Stomach smooth muscle (tissue), 2 donors: ENCODE measurements around the gene LSP1.

Source experiments
- H3K27ac ChIP-seq: one replicate; pipeline ENCODE4 v1.7.0; 2013; ENCODE audit warnings: mild to moderate bottlenecking, low read length, inconsistent platforms
- H3K27me3 ChIP-seq, 2 donors: one replicate each; pipeline ENCODE4 v1.7.0; 2013; ENCODE audit warnings: low read length in 2 of 2; ENCODE audit not compliant: insufficient read depth in 2 of 2, control insufficient read depth in 1 of 2
- H3K36me3 ChIP-seq, 2 donors: one replicate each; pipeline ENCODE4 v1.7.0; 2013; ENCODE audit warnings: low read length in 2 of 2; ENCODE audit not compliant: control insufficient read depth in 2 of 2, insufficient read depth in 2 of 2
- H3K4me1 ChIP-seq: one replicate; pipeline ENCODE4 v1.7.0; 2013; ENCODE audit warnings: low read length; ENCODE audit not compliant: control insufficient read depth, insufficient read depth
- H3K4me3 ChIP-seq, 2 donors: one replicate each; pipeline ENCODE4 v1.7.0; 2013; ENCODE audit warnings: low read length in 2 of 2
- H3K9ac ChIP-seq, 2 donors: one replicate each; pipeline ENCODE4 v1.7.0; 2013; ENCODE audit warnings: low read length in 2 of 2, mild to moderate bottlenecking in 1 of 2
- H3K9me3 ChIP-seq, 2 donors: one replicate each; pipeline ENCODE4 v1.7.0; 2013; ENCODE audit warnings: low read length in 2 of 2; ENCODE audit not compliant: control insufficient read depth in 2 of 2
- donor health status: healthy.
- donor health status: Pancreatic carcinoma.

Gene LSP1

DNA sequence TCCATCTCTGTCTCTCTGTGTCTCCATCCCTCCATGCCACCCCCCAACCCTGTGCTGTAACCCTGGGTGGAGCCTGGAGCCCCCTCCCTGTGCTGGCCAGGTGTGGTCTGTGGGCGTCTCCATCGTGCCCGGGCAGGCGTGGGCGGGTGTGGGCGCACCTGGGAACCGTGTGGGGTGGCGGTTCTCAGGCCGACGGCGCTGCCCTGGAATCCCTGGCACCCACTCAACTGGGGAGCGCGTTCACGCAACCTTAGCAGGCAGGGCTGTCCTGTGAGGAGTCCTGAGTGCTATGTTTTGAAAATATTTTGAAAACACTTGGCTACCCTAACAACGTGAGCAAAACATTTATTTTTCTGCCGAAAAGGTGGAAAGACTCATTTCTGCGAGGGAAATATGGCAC lies 71.3 kb downstream of the LSP1 start:
- Histone ChIP-seq H3K9me3 (no peaks in the 10 kb centered on the region), H3K36me3 (no peaks in the 10 kb centered on the region), H3K9ac (no peak overlapping the region), H3K27ac (no peak overlapping the region), H3K27me3 (no peaks in the 10 kb centered on the region), H3K4me1 (peaks cover 25% of the 10 kb centered on the region), H3K4me3 (no peak overlapping the region)

GRCh38 chr11:1924646-1925372 lies 71.9 kb downstream of the LSP1 start:
- Histone ChIP-seq H3K27me3 (no peaks in the 10 kb centered on the region), H3K9ac (no peak overlapping the region)

GRCh38 chr11:1925373-1926155 lies 72.7 kb downstream of the LSP1 start:
- Histone ChIP-seq H3K4me1 (peaks cover 23% of the 10 kb centered on the region), H3K36me3 (no peaks in the 10 kb centered on the region), H3K9me3 (no peaks in the 10 kb centered on the region), H3K9ac (no peak overlapping the region), H3K27ac (no peak overlapping the region), H3K27me3 (no peaks in the 10 kb centered on the region), H3K4me3 (no peak overlapping the region)

More at GRCh38 chr11:1924646-1925372, 71.9 kb downstream of the LSP1 start:
- H3K4me3 ChIP-seq: no peak overlapping the region
- no peak overlapping the region for H3K27ac ChIP-seq
- no peaks in the 10 kb centered on the region for H3K36me3 ChIP-seq
- H3K4me1 ChIP-seq: peaks cover 25% of the 10 kb centered on the region
- H3K9me3 ChIP-seq: no peaks in the 10 kb centered on the region

DNA sequence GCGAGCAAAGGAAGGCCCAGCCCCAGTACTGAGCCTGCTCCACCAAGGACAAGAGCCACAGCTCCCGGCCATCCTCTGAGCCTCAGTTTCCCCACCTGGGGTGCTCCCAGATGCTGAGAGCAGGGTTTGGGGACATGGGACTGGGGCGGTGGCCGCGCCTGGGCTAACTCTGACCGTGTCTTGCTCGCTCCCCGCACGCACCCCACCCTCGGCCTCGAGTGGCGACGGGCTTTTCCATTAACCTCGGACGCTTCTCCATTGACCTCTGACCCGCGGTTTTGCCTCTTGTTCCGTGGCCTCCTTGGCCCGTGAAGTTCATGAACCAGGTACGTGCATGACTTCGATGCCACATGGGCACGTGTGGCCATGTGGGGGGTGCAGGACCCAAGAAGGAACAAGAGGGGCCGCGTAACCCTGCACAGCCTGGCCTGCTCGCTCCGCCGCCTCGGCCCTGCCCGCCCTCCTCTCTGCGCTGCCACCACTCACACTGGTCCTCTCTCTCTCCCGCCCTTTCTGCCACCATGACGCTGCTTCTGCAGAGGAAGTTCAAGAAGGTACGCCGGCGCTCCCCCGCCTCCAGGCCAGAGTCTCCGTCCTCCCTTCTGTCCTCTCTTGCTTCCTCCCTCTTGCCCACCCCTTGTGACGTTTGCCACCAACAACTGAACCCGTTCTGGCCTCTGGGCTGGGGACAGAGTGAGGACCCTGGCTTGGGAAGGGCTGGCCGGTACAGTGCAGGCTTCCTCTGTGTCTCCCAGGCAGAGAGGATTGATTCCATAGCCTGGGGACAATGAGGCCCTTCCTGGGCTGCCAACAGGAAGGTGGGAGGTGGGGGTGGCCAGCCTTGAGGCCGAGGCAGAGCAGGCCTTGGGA lies 73.5 kb downstream of the LSP1 start:
- H3K9me3 ChIP-seq: no peaks in the 10 kb centered on the region
- no peaks in the 10 kb centered on the region for H3K36me3 ChIP-seq
- H3K9ac ChIP-seq: no peak overlapping the region
- peaks cover 18% of the 10 kb centered on the region for H3K4me1 ChIP-seq
- H3K27ac ChIP-seq: no peak overlapping the region
- H3K4me3 ChIP-seq: no peak overlapping the region
- H3K27me3 ChIP-seq: no peaks in the 10 kb centered on the region

GRCh38 chr11:1927026-1927847 lies 74.4 kb downstream of the LSP1 start:
- Histone ChIP-seq H3K27ac (no peak overlapping the region), H3K4me3 (no peak overlapping the region)

DNA sequence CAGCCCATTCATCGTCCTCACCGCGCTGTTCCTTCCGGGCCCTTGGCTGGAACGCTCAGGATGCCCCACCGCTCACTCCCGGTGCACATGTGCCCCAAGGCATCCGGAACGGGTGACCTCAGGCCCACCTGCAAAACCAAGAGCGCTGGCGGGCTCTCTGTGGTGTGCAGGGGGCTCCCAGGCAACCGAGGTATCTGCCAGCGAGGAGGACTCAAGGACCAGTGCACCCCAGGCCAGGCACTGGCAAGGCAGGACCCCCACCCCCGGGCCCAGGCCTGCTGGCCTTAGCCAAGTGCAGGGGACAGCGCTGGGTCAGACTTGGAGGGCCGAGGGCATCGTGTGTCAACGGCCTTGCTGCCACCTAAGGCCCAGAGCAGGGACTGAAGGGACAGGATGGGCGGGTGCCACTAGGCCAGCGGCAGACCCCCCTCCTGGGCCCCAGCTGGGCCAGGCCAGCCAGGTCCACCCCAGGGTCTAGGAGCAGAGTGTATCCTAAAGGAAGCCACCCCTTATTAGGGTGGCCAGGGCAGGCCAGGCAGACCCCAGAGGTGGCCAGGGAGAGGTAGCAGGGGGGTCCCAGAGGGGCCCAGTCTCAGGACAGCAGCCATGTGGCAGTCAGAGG lies 75.1 kb downstream of the LSP1 start:
- Histone ChIP-seq H3K4me1 (peaks cover 12% of the 10 kb centered on the region), H3K27ac (no peak overlapping the region)

More at GRCh38 chr11:1927026-1927847, 74.4 kb downstream of the LSP1 start:
- Histone ChIP-seq H3K4me1 (peaks cover 12% of the 10 kb centered on the region), H3K9ac (no peak overlapping the region), H3K36me3 (no peaks in the 10 kb centered on the region), H3K27me3 (no peaks in the 10 kb centered on the region), H3K9me3 (no peaks in the 10 kb centered on the region)

DNA sequence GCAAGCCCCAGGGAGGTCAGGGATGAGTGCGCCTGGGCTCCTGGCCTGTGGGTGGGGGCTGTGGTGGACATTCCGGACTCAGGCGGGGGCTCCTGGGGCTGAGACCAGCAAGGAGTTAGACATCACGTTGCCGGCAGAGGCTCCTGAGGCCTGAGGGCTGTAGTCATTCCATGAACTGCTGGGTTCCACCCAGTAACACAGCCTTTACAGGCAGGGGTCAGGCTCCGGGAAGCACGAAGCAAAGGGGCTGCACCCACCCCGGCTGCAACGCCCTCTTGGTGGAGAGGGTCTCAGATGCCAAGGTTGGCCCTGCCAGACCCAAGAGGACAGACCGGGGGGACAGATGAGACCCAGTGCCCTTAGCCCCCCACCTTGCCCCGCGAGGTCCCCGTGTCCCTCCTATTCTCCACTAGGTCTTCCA lies 75.6 kb downstream of the LSP1 start:
- peaks cover 0 to 2% of the 10 kb centered on the region in 2 donors for H3K27me3 ChIP-seq
- H3K36me3 ChIP-seq: no peaks in the 10 kb centered on the region
- peaks cover 12% of the 10 kb centered on the region for H3K4me1 ChIP-seq
- no peak overlapping the region for H3K4me3 ChIP-seq
- H3K27ac ChIP-seq: no peak overlapping the region
- no peak overlapping the region for H3K9ac ChIP-seq
- H3K9me3 ChIP-seq: no peaks in the 10 kb centered on the region

More for the DNA sequence above, 75.1 kb downstream of the LSP1 start:
- Histone ChIP-seq H3K4me3 (no peak overlapping the region), H3K36me3 (no peaks in the 10 kb centered on the region), H3K9me3 (no peaks in the 10 kb centered on the region), H3K9ac (no peak overlapping the region), H3K27me3 (peaks cover 0 to 2% of the 10 kb centered on the region in 2 donors)

DNA sequence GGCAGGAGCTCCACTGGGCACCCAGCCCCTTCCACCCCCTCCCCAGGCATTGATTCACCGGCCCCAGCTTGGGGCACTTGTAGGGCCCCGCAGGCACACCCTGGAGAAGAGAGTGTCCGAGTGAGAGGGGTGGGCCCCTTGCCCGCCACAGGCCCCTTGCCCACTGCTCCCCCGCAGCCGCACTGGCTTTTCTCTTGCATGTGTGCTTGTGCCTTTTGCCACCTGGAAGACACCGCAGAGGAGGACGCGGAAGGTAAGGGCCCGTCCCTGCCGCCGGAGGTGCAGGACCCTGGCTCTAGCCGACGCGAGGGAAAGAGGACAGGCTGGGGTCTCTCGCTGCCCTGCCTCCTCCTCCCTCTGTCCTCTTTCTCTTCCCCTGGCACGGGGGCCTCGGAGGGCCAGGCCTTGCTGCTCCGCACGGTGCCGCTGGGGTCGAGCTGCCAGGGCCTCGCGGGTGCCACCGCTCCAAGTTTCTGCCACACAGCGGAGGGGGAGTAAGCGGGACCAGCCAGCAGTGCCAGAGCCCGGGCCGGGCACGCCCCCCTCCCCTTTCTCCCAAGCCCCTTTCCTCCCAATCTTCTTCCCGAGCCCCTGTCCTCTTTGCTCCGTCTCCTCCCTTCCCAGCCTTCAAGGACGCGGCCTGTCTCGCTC lies 76.1 kb downstream of the LSP1 start:
- Histone ChIP-seq H3K4me3 (no peak overlapping the region), H3K36me3 (no peaks in the 10 kb centered on the region)

GRCh38 chr11:1929621-1930461 lies 77.0 kb downstream of the LSP1 start:
- Histone ChIP-seq H3K4me1 (peaks cover 12% of the 10 kb centered on the region), H3K4me3 (no peak overlapping the region), H3K36me3 (no peaks in the 10 kb centered on the region), H3K27ac (no peak overlapping the region), H3K9me3 (no peaks in the 10 kb centered on the region), H3K9ac (no peak overlapping the region), H3K27me3 (peaks cover 0 to 2% of the 10 kb centered on the region in 2 donors)

More for the DNA sequence above, 76.1 kb downstream of the LSP1 start:
- Histone ChIP-seq H3K4me1 (peaks cover 12% of the 10 kb centered on the region), H3K27ac (no peak overlapping the region), H3K27me3 (peaks cover 0 to 2% of the 10 kb centered on the region in 2 donors), H3K9me3 (no peaks in the 10 kb centered on the region), H3K9ac (no peak overlapping the region)
